Activated CD4-positive, alpha-beta T cell treated with anti-CD3 and anti-CD28 coated beads, Interleukin-2, Interleukin-4, amounts not matched to agents 100 ng/mL and 50 ng/mL, durations not matched to agents 16 hours and 8 hours (primary cell): Measurements from ENCODE around the gene METRNL.

Experiments used
- DNase-seq: peaks from one replicate; pipeline ENCODE4 v3.0.0-alpha.2; 2020; ENCODE audit warnings: low spot score

Gene METRNL

GRCh38 chr17:83092186-83092585 lies 12.8 kb downstream of the METRNL start:
- DNase-seq = no peak

- no peak for DNase-seq
Observed at GRCh38 chr17:83092931-83093330, 13.5 kb downstream of the METRNL start.

- no peak for DNase-seq
Observed at GRCh38 chr17:83093506-83093905, 14.1 kb downstream of the METRNL start.

GRCh38 chr17:83094291-83094690 lies 14.9 kb downstream of the METRNL start:
- DNase-seq = no peak

DNA sequence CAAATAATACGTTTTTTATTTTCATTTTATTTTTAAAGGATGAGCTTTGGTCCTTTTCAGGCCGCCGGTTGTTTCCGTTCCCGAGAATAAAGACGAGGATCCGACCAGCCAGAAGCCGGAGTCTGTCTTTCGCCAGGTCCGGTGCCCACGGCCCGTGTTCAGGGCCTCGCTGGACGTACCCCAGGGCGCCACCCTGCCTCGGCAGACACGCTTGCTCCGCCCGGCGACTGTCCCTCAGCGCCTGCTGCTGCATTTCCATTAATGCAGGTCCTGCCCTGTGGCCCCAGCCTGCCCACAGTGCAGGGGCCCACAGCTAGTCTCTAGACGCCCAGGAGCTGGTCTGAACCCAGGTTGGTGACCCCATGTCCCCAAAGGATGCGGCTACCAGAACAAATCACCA lies 15.6 kb downstream of the METRNL start:
- no peak for DNase-seq

DNA sequence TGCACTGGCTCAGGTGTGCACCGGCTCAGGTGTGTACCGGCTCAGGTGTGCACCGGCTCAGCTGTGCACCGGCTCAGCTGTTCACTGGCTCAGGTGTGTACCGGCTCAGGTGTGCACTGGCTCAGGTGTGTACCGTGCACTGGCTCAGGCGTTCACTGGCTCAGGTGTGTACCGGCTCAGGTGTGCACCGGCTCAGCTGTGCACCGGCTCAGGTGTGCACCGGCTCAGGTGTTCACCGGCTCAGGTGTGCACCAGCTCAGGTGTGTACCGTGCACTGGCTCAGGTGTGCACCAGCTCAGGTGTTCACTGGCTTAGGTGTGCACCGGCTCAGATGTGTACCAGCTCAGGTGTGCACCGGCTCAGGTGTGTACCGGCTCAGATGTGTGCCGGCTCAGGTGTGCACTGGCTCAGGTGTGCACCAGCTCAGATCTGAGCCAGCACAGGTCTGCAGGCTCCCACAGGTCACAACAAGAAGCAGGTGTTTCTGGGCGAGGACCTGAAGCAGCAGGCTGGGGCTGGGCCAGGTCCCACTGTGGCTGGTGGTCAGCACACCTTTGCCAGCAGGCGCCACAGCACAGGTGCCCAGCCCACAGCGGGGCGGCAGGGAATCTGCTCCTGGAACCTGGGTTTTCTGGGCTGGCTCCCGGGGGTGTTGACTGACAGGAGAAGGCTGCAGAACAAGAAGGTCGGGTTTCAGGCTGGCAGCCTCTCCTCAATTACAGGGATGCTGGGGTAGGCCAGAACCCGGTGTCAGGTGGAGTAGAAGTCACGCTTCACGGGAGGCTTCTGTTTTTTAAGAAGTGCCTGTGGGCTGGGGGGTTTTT lies 17.2 kb downstream of the METRNL start:
- DNase-seq = no peak

GRCh38 chr17:83097831-83098230 lies 18.4 kb downstream of the METRNL start:
- DNase-seq = no peak

DNA sequence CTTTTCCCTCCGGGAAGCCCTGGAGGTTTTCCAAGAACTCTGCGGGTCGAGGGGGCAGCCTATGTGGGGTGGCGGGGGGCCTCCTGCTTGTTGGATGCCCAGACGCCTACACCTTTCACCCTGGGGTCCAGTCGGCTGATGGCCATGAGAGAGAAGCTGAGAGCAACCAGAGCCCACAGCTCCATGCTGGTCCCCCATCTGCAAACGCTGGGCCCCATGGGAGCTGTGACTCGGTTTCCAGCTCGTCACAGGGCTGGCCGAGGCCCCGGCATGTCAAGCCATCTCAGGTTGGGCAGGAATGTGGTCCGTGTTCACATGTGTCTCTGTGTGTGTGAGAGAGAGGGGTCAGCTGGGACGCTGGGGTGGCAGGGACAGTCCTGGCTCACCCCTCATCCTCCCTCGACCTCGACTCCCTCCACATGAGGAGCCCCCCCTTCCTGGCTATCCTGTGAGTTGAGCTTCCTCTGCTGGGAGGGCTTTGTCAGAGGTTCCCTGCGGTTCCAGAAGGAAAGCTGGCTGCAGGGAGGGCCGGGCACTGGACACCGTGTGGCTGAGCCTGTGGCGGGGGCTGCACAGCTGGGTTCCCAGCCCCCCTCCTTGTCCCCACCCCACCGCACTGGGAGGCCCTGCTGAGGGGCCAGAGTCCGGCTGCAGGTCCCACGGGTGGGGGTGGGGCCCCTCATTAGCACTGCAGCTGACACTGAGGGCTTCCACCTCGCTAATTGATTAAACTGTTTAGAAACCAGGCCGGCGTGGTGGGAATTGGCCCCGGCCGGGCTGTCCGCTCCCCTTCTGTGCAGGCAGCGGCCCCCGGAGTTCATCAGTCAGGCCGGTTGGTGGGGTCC lies 19.1 kb downstream of the METRNL start:
- DNase-seq = no peak

GRCh38 chr17:83099086-83099555 lies 19.7 kb downstream of the METRNL start:
- DNase-seq = no peak

DNA sequence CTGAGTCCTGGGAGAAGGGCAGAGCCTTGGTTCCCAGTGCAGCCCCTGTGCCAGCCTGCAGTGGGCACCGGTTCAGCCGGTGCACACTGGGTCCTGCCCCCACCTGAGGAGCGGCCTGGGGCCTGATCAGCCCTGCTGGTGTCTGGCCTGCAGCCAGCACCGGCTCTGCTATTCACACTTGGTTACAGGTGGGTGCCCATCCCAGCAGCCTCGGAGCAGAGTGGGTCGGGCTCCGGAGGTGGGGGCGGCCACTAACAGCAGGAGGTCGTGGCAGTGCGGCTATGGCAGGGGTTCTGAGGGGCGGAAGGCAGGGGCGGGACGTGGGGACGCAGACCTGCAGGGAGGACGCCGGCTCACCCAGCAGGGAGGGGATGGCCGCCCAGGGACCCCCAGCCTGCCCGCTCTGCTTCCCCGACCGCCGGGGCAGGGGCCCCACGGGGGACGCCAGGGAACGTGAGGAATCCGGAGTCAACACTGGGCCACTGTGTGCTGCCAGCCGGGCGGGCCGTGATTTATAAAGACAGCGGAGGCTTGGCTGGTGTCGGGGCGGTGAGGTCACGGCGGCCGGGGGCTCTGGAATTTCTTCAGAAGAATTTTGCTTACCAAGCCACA lies 20.3 kb downstream of the METRNL start:
- DNase-seq = no peak

DNA sequence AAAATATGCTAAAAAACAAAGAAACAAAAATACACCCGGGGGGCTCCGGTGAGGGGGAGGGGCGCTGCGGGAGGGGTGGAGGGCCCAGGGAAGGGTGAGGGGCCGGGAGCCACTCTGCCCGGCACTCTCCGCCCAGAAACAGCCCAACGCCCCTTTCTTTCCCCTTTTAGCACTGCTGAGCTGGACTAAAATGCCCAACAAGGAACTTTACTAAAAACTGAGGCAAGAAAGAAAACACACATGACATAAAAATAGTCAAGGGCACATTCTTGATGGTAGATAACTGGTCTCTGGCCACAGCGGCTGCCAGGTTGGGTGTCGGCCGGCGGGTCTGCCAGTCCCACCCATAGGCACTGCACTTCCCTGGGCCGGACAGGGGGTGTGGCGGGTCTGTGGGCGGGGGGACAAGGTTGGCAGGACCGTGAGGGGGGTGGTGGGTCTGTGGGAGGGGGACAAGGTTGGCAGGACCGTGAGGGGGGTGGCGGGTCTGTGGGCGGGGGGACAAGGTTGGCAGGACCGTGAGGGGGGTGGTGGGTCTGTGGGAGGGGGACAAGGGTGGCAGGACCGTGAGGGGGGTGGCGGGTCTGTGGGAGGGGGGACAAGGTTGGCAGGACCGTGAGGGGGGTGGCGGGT lies 20.9 kb downstream of the METRNL start:
- no peak for DNase-seq

DNA sequence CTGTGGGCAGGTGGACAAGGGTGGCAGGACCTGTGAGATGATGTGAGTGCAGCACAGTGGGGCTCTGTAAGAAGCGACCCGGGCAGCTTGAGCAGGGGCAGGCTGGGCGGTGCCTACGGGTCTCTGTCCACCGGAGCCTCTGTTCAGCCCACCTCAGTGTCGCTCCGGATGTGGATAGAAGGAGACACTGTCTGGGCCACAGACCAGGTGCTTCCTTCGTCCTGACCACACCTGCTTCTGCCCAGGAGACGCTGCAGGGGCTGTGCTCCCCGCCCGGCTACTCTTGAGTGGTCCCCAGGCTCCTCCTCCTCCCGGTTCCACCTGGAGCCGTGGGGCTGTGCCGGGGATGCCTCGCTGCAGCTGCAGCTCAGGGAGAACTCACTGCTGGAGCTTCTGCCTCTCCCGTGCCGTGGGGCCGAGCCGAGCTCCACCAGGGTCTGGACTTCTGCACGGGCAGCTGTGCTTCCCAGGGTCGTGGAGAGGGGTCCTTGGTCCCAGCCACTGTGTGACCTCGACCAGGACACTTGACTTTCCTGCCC lies 21.5 kb downstream of the METRNL start:
- DNase-seq = no peak

- no peak for DNase-seq
Observed at GRCh38 chr17:83101805-83102480, 22.5 kb downstream of the METRNL start.

DNA sequence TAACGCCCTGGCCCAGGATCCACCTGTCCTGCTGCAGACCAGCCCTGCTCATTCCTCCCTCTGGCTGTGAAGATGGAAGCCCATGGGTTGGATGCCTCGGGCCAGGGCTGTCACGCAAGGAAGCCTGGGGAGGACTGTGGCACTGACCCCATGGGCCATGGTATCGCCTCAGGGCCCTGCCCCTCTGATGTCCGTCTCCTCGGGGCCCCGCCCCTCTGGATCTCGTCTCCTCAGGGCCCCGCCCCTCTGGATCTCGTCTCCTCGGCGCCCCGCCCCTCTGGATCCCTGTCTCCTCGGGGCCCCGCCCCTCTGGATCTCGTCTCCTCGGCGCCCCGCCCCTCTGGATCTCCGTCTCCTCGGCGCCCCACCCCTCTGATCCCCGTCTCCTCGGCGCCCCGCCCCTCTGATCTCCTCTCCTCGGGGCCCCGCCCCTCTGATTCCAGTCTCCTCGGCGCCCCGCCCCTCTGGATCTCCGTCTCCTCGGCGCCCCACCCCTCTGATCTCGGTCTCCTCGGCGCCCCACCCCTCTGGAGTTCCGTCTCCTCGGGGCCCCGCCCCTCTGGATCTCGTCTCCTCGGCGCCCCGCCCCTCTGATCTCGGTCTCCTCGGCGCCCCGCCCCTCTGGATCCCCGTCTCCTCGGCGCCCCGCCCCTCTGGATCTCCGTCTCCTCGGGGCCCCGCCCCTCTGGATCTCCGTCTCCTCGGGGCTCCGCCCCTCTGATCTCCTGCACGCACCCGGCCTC lies 24.0 kb downstream of the METRNL start:
- DNase-seq = no peak

DNA sequence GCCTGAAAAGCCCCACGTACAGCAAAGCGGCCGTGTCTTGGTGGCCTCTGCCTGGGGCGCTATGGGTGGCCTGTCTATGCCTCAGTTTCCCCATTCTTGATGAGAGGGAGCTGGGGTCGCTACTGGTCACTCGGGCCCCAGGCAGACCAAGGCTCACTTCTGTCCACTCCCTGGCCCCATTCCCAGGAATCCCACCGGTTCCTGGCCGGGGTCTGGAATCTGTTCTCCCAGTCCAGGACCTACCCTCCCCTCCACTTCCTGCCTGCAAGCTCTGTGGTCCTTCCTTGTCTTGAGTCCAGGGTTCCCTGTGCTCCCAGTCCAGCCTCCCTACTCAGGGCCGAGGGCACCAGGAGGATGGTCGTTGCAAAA lies 24.5 kb downstream of the METRNL start:
- no peak for DNase-seq

DNA sequence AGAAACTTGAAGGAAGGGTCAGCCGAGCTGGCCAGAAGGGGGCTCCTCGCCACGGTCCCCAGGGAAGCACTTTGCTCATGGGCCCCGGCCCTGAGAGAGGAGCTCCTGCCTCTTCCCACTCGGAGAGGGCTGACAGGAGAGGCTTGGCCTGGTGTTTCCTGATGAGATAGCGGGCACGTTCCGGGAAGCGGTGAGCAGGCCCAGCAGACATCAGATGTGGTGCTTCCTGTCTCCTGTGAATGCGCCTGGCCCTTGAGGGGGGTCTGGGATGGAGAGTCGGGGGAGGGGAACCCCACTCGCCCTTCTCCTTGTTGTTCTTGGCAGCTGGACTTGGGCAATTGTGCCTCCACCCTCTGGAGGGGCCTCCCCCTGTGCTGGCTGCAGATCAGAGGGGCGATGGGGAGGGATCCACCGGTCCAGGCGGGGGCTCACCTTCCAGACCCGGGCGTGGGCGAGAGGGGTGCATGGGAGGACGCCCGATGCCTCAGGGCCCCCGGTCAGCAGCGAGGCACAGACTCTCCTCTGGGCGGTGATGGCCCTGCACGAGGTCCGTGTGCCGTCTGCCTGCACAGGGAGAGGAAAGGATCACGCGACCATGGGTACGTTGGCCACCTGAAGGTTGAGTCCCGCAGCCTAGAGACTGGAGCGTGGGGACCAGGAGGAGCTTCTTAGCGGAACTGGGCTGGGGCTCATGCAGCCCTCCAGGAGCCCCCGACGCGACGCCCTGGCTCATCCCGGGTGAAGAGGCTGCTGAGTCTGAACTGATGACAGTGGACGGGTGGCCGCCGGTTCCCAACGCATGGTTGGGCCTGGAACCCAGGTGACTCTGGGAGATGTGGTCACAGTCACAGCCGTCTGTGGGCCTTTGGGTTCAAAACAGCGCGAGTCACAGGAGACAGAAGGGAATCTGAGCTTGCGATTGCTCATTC lies 25.4 kb downstream of the METRNL start:
- DNase-seq = no peak

- no peak for DNase-seq
Observed at GRCh38 chr17:83105512-83105911, 26.1 kb downstream of the METRNL start.

DNA sequence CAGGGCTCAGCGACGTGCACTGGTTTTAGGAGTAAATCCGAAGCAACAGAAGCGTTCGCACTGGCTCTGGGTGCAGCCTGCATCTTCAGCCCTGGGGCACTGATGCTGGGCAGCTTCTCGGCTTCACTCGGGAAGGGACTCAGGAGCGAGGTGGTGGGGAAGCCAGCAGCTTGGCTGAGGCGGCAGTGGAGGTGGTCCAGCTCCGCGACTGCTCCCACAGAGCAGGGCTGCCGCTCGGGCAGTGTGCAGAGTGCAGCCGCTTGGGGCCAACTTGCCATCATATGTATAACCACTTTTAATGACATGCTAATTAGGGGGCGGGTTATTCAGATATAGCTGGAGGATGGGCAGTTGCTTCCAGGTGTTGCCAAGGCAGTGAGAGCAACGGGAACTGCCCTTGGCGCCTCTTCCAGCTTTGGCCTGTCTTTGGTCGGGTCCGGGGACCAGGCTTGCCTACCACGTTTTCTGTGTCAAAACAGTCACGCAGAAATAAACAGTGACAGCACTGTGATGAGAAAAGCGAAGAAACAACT lies 26.7 kb downstream of the METRNL start:
- no peak for DNase-seq

GRCh38 chr17:83106913-83107655 lies 27.7 kb downstream of the METRNL start:
- no peak for DNase-seq
